Endodermal cell (in vitro differentiated cells): ENCODE results near the gene EP400. TPM values are rescaled to one million over a fixed set of nuclear protein-coding genes. Genes with fewer than 3 reads are reported as not detected.
A peak's percentile ranks its signal among the peaks of the same experiment; 100 is the strongest.

Experiments used
- DNase-seq: peaks from one replicate; pipeline ENCODE4 v3.0.0-alpha.2; 2017
- H3K27ac ChIP-seq: 2 replicates; pipeline ENCODE4 v1.5.1; 2013; ENCODE audit warnings: mild to moderate bottlenecking, low read depth, low read length, moderate library complexity
- H3K27me3 ChIP-seq: 2 replicates; pipeline ENCODE4 v1.6.1; 2013; ENCODE audit warnings: mild to moderate bottlenecking, low read length, moderate library complexity; ENCODE audit not compliant: insufficient read depth, control insufficient read depth, poor library complexity, severe bottlenecking
- H3K36me3 ChIP-seq: 2 replicates; pipeline ENCODE4 v1.7.0; 2013; ENCODE audit warnings: mild to moderate bottlenecking, low read length, moderate library complexity; ENCODE audit not compliant: control insufficient read depth, insufficient read depth
- H3K4me1 ChIP-seq: one replicate; pipeline ENCODE4 v1.7.0; 2013; ENCODE audit warnings: low read length; ENCODE audit not compliant: control insufficient read depth, insufficient read depth
- H3K4me3 ChIP-seq: 2 replicates; pipeline ENCODE4 v1.5.1; 2013; ENCODE audit warnings: mild to moderate bottlenecking, low read length, moderate library complexity
- H3K9ac ChIP-seq: 2 replicates; pipeline ENCODE4 v1.6.1; 2013; ENCODE audit warnings: mild to moderate bottlenecking, low read length, moderate library complexity; ENCODE audit not compliant: poor library complexity, severe bottlenecking; ENCODE audit errors: extremely low read depth
- H3K9me3 ChIP-seq: 2 replicates; pipeline ENCODE4 v1.6.1; 2013; ENCODE audit warnings: mild to moderate bottlenecking, low read length, moderate library complexity; ENCODE audit not compliant: control insufficient read depth
- H3K27ac Mint-ChIP-seq: 2 replicates; pipeline ENCODE4 v1.8.0; 2020; ENCODE audit warnings: mixed read lengths
- H3K27me3 Mint-ChIP-seq: 2 replicates; pipeline ENCODE4 v1.8.0; 2021; ENCODE audit warnings: mild to moderate bottlenecking, mixed read lengths; ENCODE audit not compliant: insufficient read depth
- H3K36me3 Mint-ChIP-seq: 2 replicates; pipeline ENCODE4 v1.8.0; 2020; ENCODE audit warnings: low read depth, mixed read lengths
- H3K4me1 Mint-ChIP-seq: 2 replicates; pipeline ENCODE4 v1.8.0; 2020; ENCODE audit warnings: mixed read lengths
- H3K4me3 Mint-ChIP-seq: 2 replicates; pipeline ENCODE4 v1.8.0; 2020; ENCODE audit warnings: mild to moderate bottlenecking, moderate library complexity, mixed read lengths
- H3K9me3 Mint-ChIP-seq: 2 replicates; pipeline ENCODE4 v1.8.0; 2020; ENCODE audit warnings: mild to moderate bottlenecking, mixed read lengths
- WGBS, 2 experiments: methylation state at CpG; one replicate each; pipeline versions ENCODE4 v1.1.5 to v1.1.7; 2013; ENCODE audit warnings: missing lambda C conversion rate in 2 of 2, mixed read lengths in 1 of 2; ENCODE audit not compliant: insufficient coverage in 1 of 2, insufficient read length in 1 of 2; 5-methylcytosine and 5-hydroxymethylcytosine counted together
- total RNA-seq, 2 donors: library from RNA; stranded (reverse); fragmentation: NEBNext Ultra II Directional in 1 of 2; extraction: Animal tissue kit (Norgen Biotek cat#: 25700) in 1 of 2; gene quantifications; 2 replicates in 1 of 2; 3 replicates in 1 of 2; pipeline ENCODE4 v1.2.1, GENCODE V29; 2021
- TF ChIP-seq, protein P1 (sequence below): fragments of 200-600 bp; sonication (generic); conservative IDR thresholded peaks from 2 replicates; pipeline ENCODE4 v1.5.0; 2021; ENCODE audit warnings: antibody characterized with exemption, mild to moderate bottlenecking

EP400 gene
- total RNA-seq, 2 donors from 2014 or later = 64.7 to 78.3 TPM

DNA sequence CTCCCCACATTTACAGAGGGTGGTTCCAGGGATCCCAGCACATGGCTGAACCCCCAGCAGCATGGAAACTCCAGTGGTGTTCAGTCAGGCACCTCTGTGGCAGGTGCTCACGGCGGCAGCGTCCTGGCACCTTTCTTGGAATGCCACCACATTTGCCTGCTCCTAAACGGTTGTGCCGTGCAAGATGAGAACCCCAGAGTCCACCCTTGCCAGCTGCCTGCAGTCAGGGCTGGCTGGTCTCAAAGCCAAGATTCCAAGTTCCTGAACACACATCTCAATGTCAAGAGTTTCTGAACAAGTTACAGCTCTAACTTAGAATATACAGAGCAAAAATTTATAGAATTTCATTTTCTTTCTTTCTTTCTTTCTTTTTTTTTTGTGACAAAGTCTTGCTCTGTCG is 155.7 kb downstream of the EP400 start:
- TF ChIP-seq, protein P1, sequence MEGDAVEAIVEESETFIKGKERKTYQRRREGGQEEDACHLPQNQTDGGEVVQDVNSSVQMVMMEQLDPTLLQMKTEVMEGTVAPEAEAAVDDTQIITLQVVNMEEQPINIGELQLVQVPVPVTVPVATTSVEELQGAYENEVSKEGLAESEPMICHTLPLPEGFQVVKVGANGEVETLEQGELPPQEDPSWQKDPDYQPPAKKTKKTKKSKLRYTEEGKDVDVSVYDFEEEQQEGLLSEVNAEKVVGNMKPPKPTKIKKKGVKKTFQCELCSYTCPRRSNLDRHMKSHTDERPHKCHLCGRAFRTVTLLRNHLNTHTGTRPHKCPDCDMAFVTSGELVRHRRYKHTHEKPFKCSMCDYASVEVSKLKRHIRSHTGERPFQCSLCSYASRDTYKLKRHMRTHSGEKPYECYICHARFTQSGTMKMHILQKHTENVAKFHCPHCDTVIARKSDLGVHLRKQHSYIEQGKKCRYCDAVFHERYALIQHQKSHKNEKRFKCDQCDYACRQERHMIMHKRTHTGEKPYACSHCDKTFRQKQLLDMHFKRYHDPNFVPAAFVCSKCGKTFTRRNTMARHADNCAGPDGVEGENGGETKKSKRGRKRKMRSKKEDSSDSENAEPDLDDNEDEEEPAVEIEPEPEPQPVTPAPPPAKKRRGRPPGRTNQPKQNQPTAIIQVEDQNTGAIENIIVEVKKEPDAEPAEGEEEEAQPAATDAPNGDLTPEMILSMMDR = no peak
- Histone ChIP-seq H3K27me3 (no peaks in the 10 kb centered on the region), H3K27ac (no peak overlapping the region), H3K4me1 (no peaks in the 10 kb centered on the region), H3K4me3 (no peak overlapping the region), H3K9ac (no peak overlapping the region), H3K9me3 (no peaks in the 10 kb centered on the region), H3K36me3 (peaks cover 30% of the 10 kb centered on the region)
- DNase-seq = no peak
- Mint-ChIP-seq H3K27ac (no peak overlapping the region), H3K9me3 (no peaks in the 10 kb centered on the region), H3K27me3 (no peaks in the 10 kb centered on the region), H3K36me3 (peaks cover 30% of the 10 kb centered on the region), H3K4me3 (no peak overlapping the region), H3K4me1 (peaks cover 8% of the 10 kb centered on the region)
- 94 to 95% methylated on average over 6 of the region's 6 CpGs for WGBS, 2 experiments

DNA sequence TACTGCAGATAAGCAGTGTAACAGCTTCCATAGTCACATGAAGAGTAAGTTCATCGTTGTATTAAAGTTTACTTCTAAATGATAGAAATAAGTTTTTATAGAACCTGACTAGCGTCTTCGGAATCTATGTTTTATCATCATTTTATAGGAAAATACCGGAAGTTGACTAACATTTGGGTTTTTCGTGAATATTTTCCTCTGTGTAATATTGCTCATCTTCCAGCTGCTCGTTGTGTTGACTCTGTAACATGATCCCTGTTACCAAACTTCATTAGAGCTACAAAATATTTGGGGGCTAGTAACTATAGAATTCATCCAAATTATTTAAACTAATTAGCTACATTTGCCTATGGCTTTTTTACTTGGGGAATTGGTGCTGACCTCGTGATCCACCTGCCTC is 157.2 kb downstream of the EP400 start:
- H3K36me3 Mint-ChIP-seq = peaks cover 40% of the 10 kb centered on the region
- no peaks in the 10 kb centered on the region for H3K4me1 ChIP-seq
- no peaks in the 10 kb centered on the region for H3K27me3 Mint-ChIP-seq
- peaks cover 8% of the 10 kb centered on the region for H3K4me1 Mint-ChIP-seq
- H3K9ac ChIP-seq = no peak overlapping the region
- DNase-seq = peak; percentile 7
- H3K27me3 ChIP-seq = no peaks in the 10 kb centered on the region
- H3K4me3 Mint-ChIP-seq = no peak overlapping the region
- 91 to 93% methylated on average over 7 of the region's 7 CpGs for WGBS, 2 experiments
- no peak overlapping the region for H3K27ac Mint-ChIP-seq
- H3K9me3 ChIP-seq = no peaks in the 10 kb centered on the region
- no peak overlapping the region for H3K27ac ChIP-seq
- no peaks in the 10 kb centered on the region for H3K9me3 Mint-ChIP-seq
- H3K36me3 ChIP-seq = peaks cover 38% of the 10 kb centered on the region
- no peak overlapping the region for H3K4me3 ChIP-seq
- TF ChIP-seq, protein P1 = no peak

DNA sequence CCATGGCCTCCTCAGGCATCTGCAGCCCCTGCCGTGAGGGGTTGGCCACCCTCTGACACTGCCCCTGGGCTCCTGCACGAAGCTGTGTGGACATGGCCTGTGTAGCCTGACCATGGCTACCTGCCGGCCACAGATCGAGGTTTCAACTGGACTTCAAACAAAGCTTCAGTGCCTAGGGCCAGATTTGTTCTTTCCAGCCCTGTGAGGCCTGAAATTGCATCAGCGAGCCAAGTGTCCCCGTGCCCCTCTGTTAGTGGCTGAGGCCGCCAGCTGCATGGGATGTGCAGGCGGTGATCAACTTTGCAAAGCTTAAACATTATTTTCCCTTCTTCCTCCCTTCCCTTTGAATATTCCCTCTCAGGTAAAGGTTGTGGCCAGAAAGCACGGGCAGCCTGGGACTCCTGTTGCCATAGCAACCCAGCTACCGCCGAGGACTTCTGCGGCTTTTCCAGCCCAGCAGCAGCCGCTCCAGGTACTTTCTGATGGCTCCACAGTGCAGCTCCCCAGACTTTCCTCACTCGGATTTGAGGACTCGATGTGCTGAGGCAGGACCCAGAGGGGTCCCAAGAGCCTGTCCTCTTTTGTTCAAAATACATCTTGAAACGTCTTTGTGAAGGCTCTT is 158.6 kb downstream of the EP400 start:
- H3K9me3 Mint-ChIP-seq = no peaks in the 10 kb centered on the region
- no peak overlapping the region for H3K4me3 ChIP-seq
- DNase-seq = peak; percentile 74
- H3K27ac ChIP-seq = peak overlapping the region; percentile 30
- H3K4me1 ChIP-seq = no peaks in the 10 kb centered on the region
- 69 to 82% methylated on average over 11 to 16 of the region's 16 CpGs for WGBS, 2 experiments
- H3K36me3 Mint-ChIP-seq = peaks cover 46% of the 10 kb centered on the region
- H3K9ac ChIP-seq = no peak overlapping the region
- H3K4me1 Mint-ChIP-seq = peaks cover 5% of the 10 kb centered on the region
- H3K27me3 ChIP-seq = no peaks in the 10 kb centered on the region
- no peaks in the 10 kb centered on the region for H3K27me3 Mint-ChIP-seq
- H3K27ac Mint-ChIP-seq = no peak overlapping the region
- H3K9me3 ChIP-seq = no peaks in the 10 kb centered on the region
- H3K36me3 ChIP-seq = peaks cover 41% of the 10 kb centered on the region
- TF ChIP-seq, protein P1 = no peak
- no peak overlapping the region for H3K4me3 Mint-ChIP-seq
